ENCODE measurements around the gene KRTAP24-1.

DNA sequence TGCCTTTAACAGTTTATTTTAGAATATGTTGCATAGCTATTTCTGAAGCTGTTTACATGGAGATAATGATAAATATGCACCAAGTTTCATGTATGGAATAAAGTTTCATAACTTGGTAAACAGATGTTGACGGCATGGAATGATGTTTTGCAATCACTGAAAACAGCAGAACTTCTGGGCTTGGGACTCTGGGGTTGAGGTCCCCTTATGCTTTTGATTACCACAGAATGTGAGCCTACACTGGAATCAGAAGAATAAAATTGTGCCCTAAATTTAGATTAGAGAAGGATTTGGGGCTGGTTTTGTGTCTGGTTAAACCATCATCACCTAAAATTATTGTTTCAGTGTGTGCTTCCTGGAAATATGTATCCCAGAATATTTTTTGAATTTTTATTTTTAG lies 11.1 kb downstream of the KRTAP24-1 start:
- TF ChIP-seq, protein P1, sequence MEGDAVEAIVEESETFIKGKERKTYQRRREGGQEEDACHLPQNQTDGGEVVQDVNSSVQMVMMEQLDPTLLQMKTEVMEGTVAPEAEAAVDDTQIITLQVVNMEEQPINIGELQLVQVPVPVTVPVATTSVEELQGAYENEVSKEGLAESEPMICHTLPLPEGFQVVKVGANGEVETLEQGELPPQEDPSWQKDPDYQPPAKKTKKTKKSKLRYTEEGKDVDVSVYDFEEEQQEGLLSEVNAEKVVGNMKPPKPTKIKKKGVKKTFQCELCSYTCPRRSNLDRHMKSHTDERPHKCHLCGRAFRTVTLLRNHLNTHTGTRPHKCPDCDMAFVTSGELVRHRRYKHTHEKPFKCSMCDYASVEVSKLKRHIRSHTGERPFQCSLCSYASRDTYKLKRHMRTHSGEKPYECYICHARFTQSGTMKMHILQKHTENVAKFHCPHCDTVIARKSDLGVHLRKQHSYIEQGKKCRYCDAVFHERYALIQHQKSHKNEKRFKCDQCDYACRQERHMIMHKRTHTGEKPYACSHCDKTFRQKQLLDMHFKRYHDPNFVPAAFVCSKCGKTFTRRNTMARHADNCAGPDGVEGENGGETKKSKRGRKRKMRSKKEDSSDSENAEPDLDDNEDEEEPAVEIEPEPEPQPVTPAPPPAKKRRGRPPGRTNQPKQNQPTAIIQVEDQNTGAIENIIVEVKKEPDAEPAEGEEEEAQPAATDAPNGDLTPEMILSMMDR (IDR thresholded peaks at IDR 0.05), result no peak
- no peak for TF ChIP-seq POLR2AphosphoS5 (IDR thresholded peaks at IDR 0.05; ENCODE audit: insufficient read depth in 1 of 2, low read depth in 1 of 2)
- TF ChIP-seq POLR2A (IDR thresholded peaks at IDR 0.05), result no peak

Data from vagina (tissue), 2 donors.